Activated T-helper 1 cell treated with anti-CD3 and anti-CD28 coated beads, Interleukin-2, amount 50 U/mL, for 16 hours (primary cell): Measurements from ENCODE around the gene GALNT10.

Experiments
- DNase-seq, 2 donors: peaks; one replicate each; pipeline ENCODE4 v3.0.0-alpha.2; 2020; ENCODE audit warnings: low read depth in 1 of 2, low spot score in 1 of 2

Gene GALNT10

GRCh38 chr5:154293219-154293618, 102.7 kb downstream of the GALNT10 start:
- DNase-seq = no peak

- no peak for DNase-seq
Measured at GRCh38 chr5:154295551-154295950, 105.0 kb downstream of the GALNT10 start.

GRCh38 chr5:154296525-154297159, 106.1 kb downstream of the GALNT10 start:
- no peak for DNase-seq

GRCh38 chr5:154298065-154298464, 107.5 kb downstream of the GALNT10 start:
- DNase-seq = no peak

- DNase-seq = no peak
Measured at GRCh38 chr5:154300207-154300883, 109.8 kb downstream of the GALNT10 start.

DNA sequence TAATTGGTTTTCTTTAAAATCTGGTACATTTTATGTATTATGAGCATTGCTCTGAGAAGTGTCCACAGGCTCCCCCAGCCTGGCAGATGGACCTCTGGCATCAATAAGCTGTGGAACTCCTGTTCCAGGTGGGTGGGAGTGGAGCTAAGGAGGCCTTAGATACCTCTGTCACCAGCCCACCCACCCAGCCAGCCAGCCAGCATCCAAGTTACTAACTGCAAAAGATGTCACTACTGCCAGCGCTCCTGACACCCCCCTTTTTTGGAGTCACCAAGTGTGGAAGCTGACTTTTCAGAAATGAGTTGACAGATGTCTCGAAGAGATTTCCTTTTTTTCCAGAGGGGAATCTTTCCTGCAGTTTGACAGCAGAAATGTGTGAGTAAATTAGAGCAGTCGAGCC, 111.2 kb downstream of the GALNT10 start:
- no peak for DNase-seq

DNA sequence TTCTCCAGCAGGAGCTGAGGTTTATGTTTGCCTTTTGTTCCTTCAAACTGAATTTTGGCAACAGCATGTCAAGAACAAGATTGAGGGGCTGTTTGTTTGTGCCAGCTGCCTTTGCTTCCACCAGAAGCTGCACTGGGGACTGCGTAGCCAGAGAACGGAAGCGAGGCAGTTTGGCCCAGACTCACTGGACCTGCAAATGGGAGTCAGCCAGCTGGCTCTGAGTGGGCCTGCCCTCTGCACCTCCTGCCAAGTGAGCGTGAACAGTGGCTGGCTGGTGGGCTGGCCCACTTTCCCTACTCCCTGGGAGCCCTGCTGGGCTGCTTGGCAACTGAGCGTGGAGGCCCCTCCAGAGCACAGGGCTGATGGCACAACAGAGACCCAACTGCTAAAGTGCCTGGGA, 111.6 kb downstream of the GALNT10 start:
- DNase-seq = no peak

DNA sequence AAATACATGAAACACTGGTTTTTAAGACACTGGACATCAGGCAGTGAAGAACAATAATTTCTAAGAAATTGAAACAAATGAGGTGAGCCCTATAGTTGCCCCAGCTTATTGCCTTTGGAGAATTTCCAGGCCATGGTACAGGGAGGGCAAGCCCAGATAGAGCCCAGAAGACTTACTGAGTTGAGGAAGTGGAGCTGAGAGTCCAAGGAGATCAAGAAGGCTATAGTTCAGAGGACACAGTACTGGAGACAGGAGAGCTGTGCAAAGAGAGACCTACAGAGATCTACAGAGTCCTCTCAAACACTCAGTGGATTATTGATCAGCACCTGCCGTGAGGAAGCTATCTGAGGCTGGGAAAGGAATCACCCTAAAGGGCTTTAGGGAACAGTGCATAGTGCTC, 112.6 kb downstream of the GALNT10 start:
- no peak for DNase-seq

DNA sequence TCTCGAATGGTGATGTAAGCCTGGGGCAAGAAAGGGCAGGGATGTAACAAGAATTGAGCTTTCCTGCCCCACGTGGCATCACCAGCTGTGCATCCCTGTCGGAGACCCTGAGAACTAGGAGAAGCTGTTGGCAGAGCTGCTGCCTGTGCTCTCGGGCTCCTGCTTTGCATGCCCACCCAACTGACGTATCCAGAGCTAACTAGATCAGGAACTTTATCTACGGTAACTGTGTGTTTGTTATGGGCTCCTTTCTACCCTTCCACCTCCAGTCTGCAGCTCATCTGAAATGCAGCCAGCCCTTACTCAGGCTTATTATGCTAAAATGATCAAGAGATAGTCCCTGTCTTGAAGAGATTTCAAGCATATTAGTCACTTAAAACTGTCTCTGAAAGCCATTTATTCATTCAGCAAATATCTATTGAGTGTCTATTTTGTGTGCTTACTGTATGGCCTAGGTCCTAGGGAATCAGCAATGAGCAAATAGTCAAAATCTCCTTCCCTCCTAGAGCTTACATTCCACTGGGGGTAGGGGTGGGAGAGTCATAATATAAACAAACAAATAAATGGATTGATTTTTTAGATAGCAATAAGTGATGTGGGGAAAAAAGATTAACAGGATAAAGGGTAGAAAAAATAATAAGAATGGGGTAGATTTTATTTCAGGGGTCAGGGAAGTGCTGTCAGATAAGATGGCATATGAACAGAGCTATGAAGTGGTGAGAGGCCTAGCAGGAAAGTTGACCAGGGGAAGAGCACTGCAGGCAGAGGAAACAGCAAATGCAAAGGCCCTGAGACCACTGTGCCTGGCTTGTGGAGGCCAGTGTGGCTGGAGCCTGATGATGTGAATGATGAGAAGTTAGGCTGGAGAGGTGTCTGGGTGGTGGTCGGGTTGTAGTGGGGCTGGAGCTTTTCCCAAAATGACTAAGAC, 118.2 kb downstream of the GALNT10 start:
- no peak for DNase-seq

GRCh38 chr5:154309371-154309745, 118.8 kb downstream of the GALNT10 start:
- no peak for DNase-seq

DNA sequence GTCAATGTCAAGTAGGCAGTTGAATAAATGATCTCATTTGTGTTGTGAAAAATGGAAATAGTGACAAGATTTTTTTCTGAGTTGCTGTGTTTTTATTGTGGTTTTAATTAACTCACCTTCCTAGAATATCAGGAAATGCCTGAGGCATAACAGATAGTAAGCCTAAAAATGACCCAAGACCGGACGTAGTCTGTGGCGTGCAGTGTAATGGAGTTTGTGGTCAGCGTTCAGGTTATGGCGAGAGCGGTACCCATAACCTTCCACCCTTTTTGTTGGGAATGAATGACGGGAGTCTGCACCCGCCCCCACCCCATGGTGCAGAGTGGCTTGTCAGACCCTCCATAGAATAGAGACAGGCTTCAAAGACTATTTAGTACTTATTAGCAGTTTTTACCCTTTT, 119.3 kb downstream of the GALNT10 start:
- no peak for DNase-seq

DNA sequence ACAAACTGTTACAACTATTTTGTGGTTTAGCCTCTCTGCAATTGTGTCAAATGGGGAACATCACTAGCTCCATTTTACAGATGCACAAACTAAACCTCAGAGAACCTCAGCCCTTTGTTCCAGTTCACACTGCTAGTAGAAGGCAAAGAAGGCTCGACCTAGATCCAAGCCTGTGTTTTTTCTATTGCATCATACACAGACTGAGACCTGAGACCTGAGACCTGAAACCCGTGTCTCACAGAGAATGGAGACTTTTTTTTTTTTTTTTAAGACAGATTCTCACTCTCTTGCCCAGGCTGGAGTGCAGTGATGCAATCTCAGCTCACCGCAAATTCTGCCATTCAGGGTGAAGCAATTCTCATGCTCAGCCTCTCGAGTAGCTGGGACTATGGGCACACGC, 120.8 kb downstream of the GALNT10 start:
- no peak for DNase-seq

- DNase-seq = no peak
Measured at GRCh38 chr5:154312000-154312399, 121.5 kb downstream of the GALNT10 start.

- DNase-seq = no peak
Measured at GRCh38 chr5:154312576-154312975, 122.0 kb downstream of the GALNT10 start.

DNA sequence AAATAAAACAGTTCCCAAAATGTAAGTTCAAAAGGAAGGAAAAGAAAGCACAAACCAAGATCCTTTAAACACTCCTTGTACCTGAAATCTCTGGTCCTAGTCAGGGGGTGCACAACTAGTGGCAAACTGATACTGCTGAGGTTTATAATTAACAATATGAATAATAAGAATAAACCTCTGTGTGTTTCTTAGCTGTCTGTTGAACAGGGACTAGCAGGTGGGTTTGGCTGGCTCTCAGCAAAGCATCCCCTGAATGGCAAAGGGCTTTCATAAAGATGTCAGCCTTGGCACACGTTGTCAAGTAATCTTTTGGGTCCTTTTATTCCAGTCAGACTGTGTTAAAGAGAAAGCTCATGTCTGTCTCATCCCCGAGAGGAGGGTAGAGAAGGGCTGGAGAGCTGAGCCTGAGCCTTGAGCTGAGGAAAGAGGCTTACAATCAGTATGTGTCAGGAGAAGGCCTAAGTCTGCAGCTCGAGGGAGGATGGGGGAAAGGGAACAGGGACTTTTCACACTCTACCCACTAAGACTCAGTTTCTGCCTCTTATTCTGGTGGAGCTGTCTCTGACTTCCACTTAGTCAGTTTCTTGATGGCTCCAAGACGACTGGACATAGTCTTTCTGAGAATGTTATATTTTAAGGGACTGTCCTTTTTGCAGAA, 123.0 kb downstream of the GALNT10 start:
- no peak for DNase-seq

- DNase-seq = no peak
Measured at GRCh38 chr5:154315196-154315595, 124.7 kb downstream of the GALNT10 start.

DNA sequence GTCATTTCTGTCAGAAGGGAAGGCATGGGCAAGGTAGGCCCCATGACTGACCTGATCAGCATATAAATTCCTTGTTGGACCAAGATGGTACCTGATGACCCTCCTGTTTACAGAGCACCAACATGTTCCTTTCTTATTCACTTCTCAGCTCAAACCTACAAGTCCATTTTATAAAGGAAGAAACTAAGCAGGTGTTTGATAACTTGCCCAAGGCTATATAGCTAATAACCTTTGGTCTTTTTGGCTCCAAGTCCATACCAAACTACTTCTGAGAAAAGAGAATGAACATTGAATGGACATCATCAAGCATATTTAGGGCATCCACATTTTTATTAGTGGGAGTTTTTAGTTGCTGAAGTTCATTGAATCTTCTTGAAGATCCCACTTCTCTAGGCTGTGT, 125.2 kb downstream of the GALNT10 start:
- DNase-seq = no peak

DNA sequence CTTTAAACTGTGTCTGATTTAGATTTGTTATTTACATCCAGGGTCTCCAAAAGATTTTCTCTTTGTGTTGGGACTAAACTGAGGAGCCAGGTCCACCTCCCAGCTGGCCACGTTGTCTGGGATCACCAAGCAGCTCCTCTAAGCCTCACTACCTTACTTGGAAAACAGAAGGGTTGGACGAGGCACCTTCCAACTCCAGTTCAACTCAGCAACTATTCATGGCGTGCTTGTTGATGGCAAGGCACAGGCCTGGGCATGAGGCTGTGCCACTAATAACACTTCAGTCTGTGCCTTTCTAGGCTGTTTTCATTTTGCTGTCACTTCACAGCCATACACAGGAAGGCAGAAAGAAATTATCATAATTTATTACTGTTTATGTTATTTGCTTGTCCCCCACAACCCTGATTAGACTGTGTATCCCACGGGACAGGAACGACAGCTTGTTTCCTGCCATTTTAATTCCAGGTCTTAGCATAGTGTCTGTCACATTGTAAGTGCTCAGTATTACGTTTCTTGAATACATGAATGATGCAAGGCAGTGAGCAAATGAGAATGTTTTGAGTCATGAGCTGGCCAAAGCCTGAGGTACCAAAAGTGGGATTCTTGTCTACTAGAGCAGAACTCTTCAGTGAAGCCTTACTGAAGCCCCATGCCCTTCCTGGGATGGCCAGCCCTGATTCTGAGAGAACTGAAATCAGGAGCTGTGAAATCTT, 125.8 kb downstream of the GALNT10 start:
- DNase-seq = no peak

DNA sequence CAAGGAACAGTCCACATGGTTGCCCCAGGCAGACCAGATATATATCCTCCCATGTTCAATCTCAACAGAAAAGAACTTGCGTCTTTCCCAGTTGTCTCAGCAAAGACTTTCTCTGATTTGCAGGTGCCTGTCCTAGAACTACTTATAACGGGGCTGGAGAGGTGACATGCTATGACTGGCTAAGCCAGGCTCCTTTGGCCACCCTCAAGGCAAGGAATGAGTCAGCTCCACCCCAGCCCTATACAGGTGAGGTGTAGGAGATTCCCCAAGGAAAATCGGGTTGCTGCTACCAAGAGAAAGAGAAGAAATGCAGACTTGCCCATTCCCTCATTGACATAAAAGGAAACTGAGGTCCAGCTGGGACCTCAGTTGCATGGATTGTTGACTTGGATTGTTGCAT, 127.4 kb downstream of the GALNT10 start:
- no peak for DNase-seq

DNA sequence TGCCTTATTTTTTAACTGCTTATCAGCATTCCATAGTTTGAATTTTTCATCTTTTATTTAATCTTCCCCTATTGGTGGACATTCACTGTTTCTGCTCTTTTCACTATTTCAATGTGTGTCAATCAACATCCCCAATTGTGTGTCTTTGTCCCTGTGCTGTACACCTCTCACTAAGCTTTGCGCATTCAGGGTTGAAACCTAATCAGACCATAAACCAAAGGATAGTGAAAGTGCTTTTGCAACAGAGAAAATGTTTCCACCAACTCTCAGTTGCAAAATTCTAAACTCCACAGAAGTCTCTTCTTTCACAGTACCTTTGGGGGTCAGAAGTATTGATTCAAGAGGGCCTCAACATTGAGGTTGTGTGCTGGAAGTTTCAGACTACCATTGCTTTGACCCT, 128.2 kb downstream of the GALNT10 start:
- DNase-seq = no peak

DNA sequence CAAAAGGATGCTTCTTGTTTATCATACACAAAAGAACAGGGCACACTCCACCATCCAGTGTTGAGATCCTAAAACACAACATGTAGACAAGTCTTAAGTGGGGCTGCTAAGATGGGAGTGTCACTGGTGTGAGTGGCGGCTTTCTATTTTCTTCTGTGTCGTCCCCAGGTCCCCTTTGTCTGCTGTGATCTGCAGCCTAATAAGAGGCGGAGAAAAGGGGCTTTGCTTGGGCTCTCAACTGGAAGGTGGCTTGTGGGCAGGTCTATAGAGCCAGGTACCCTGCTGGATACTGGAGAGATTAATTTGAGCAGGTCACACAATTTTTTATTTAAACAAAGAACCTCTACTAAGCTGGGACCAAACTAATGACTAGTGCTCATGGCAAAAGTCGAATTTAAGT, 129.2 kb downstream of the GALNT10 start:
- no peak for DNase-seq
